GM23338 (cell line): ENCODE data around the gene PGLYRP1. TPM values are rescaled to one million over a fixed set of nuclear protein-coding genes. Genes with fewer than 3 reads are reported as not detected.

Experiments used
- ATAC-seq: fragments of 200-7000 bp; cut with Tn5 transposase; 3 replicates; pipeline ENCODE4 v1.9.1; 2020
- DNase-seq: peaks from one replicate; pipeline ENCODE4 v3.0.0-alpha.2; 2015; ENCODE audit warnings: low spot score
- H2AFZ ChIP-seq: fragments of 200-600 bp; sonication (generic); 2 replicates; pipeline ENCODE4 v1.8.0; 2016; ENCODE audit warnings: antibody characterized with exemption, mild to moderate bottlenecking, moderate library complexity
- H3F3A ChIP-seq: fragments of 200-600 bp; sonication (generic); replicated peaks from 2 replicates; pipeline ENCODE4 v1.8.0; 2017; ENCODE audit warnings: antibody characterized with exemption, mixed run types, low read depth
- H3K27ac ChIP-seq: fragments of 200-600 bp; sonication (generic); 2 replicates; pipeline ENCODE4 v1.6.1; 2016; ENCODE audit warnings: low read depth
- H3K27me3 ChIP-seq: fragments of 200-600 bp; sonication (generic); 2 replicates; pipeline ENCODE4 v1.8.0; 2016; ENCODE audit warnings: mild to moderate bottlenecking, mixed run types, moderate library complexity; ENCODE audit not compliant: insufficient read depth
- H3K36me3 ChIP-seq: fragments of 200-600 bp; sonication (generic); 2 replicates; pipeline ENCODE4 v1.8.0; 2016; ENCODE audit warnings: mild to moderate bottlenecking; ENCODE audit not compliant: insufficient read depth
- H3K4me1 ChIP-seq: fragments of 200-600 bp; sonication (generic); 2 replicates; pipeline ENCODE4 v1.8.0; 2016; ENCODE audit warnings: mild to moderate bottlenecking, moderate library complexity; ENCODE audit not compliant: insufficient read depth
- H3K4me2 ChIP-seq: fragments of 200-600 bp; sonication (generic); 2 replicates; pipeline ENCODE4 v1.7.1; 2017; ENCODE audit warnings: mixed run types
- H3K4me3 ChIP-seq: fragments of 200-600 bp; sonication (generic); 2 replicates; pipeline ENCODE4 v1.6.1; 2016; ENCODE audit warnings: mixed run types
- H3K79me2 ChIP-seq: fragments of 200-600 bp; sonication (generic); replicated peaks from 2 replicates; pipeline ENCODE4 v1.8.0; 2017; ENCODE audit warnings: mild to moderate bottlenecking; ENCODE audit not compliant: insufficient read depth
- H3K9me2 ChIP-seq: fragments of 200-600 bp; sonication (generic); 2 replicates; pipeline ENCODE4 v1.8.0; 2017; ENCODE audit not compliant: insufficient read depth
- H4K20me1 ChIP-seq: fragments of 200-600 bp; sonication (generic); replicated peaks from 2 replicates; pipeline ENCODE4 v1.8.0; 2017; ENCODE audit warnings: mild to moderate bottlenecking; ENCODE audit not compliant: insufficient read depth
- H3K27ac Mint-ChIP-seq: 2 replicates; pipeline ENCODE4 v1.8.0; 2020; ENCODE audit warnings: inconsistent platforms, mild to moderate bottlenecking, moderate library complexity, mixed read lengths
- H3K27me3 Mint-ChIP-seq: 3 replicates; pipeline ENCODE4 v1.8.0; 2022; ENCODE audit warnings: low read depth, mild to moderate bottlenecking, moderate library complexity, mixed read lengths, inconsistent platforms; ENCODE audit not compliant: insufficient read depth, poor library complexity
- H3K36me3 Mint-ChIP-seq: 3 replicates; pipeline ENCODE4 v1.8.0; 2021; ENCODE audit warnings: low read depth, mild to moderate bottlenecking, inconsistent platforms, moderate library complexity, mixed read lengths
- H3K4me1 Mint-ChIP-seq: 3 replicates; pipeline ENCODE4 v1.8.0; 2020; ENCODE audit warnings: mild to moderate bottlenecking, inconsistent platforms, mixed read lengths
- H3K4me3 Mint-ChIP-seq: 3 replicates; pipeline ENCODE4 v1.8.0; 2021; ENCODE audit warnings: moderate library complexity, mild to moderate bottlenecking, inconsistent platforms, mixed read lengths
- H3K9me3 Mint-ChIP-seq: 3 replicates; pipeline ENCODE4 v1.8.0; 2020; ENCODE audit warnings: moderate library complexity, mild to moderate bottlenecking, inconsistent platforms, mixed read lengths
- CREB1 ChIP-seq: fragments of 250-450 bp; sonication (Bioruptor Pico); IDR thresholded peaks from 2 replicates; pipeline ENCODE4 v1.5.0; 2020; ENCODE audit warnings: low read depth, mild to moderate bottlenecking, moderate library complexity
- CTCF ChIP-seq, 2 experiments: fragments of 200-600 bp in 1 of 2; sonication (generic) in 1 of 2; conservative IDR thresholded peaks; 2 replicates each; pipeline versions ENCODE4 v1.5.1 to v1.6.1; 2016 to 2017; ENCODE audit warnings: antibody characterized with exemption in 2 of 2, low read depth in 2 of 2, mild to moderate bottlenecking in 2 of 2, moderate library complexity in 1 of 2
- ETS1 ChIP-seq: IDR thresholded peaks from 2 replicates; pipeline ENCODE4 v1.6.1; 2016; ENCODE audit warnings: antibody characterized with exemption
- EZH2 ChIP-seq: fragments of 200-600 bp; sonication (generic); IDR thresholded peaks from one replicate; pipeline ENCODE4 v1.8.0; 2017; ENCODE audit warnings: antibody characterized with exemption, mild to moderate bottlenecking, low read depth; ENCODE audit not compliant: unreplicated experiment
- JUNB ChIP-seq: IDR thresholded peaks from one replicate; pipeline ENCODE4 v1.6.1; 2016; ENCODE audit warnings: antibody characterized with exemption; ENCODE audit not compliant: unreplicated experiment
- NANOG ChIP-seq: IDR thresholded peaks from 2 replicates; pipeline ENCODE4 v1.6.1; 2016; ENCODE audit warnings: antibody characterized with exemption, borderline replicate concordance
- POLR2AphosphoS5 ChIP-seq: IDR thresholded peaks from 2 replicates; pipeline ENCODE4 v1.6.1; 2016; ENCODE audit warnings: antibody characterized with exemption, low read depth
- REST ChIP-seq: IDR thresholded peaks from one replicate; pipeline ENCODE4 v1.6.1; 2018; ENCODE audit warnings: antibody characterized with exemption; ENCODE audit not compliant: unreplicated experiment
- STAT1 ChIP-seq: IDR thresholded peaks from one replicate; pipeline ENCODE4 v1.6.1; 2016; ENCODE audit warnings: antibody characterized with exemption; ENCODE audit not compliant: unreplicated experiment
- ZNF331 ChIP-seq: fragments of 250-450 bp; sonication (Bioruptor Pico); IDR thresholded peaks from 2 replicates; pipeline ENCODE4 v1.5.0; 2020; ENCODE audit warnings: low read depth, mild to moderate bottlenecking, moderate library complexity
- polyA plus RNA-seq: library from polyadenylated mRNA; unstranded; fragments of >200 nt; fragmentation: Nextera tagmentation; extraction: Ambion mirVana; gene quantifications from 2 replicates; pipeline ENCODE4 v1.2.1, GENCODE V29; 2016
- total RNA-seq: library from RNA; depleted of rRNA; stranded (reverse); fragments of >200 nt; shearing (Covaris generic); gene quantifications from 2 replicates; pipeline ENCODE4 v1.2.3, GENCODE V29; 2014

Gene PGLYRP1
- total and polyA plus RNA-seq, 2 experiments from 2014 or later: not detected

- H3K4me3 Mint-ChIP-seq: no peak overlapping the region
- 0 out of 2 replicates have a peak, but pooled peaks cover 3% of the 10 kb centered on the region for H3K27me3 ChIP-seq
Observed at GRCh38 chr19:46068345-46069258, 45.7 kb upstream of the PGLYRP1 start.

More at GRCh38 chr19:46068345-46069258, 45.7 kb upstream of the PGLYRP1 start:
- Histone ChIP-seq H3K4me2 (no peak overlapping the region), H2AFZ (no peak overlapping the region), H4K20me1 (no peaks in the 10 kb centered on the region), H3K4me1 (no peaks in the 10 kb centered on the region), H3K27ac (no peak overlapping the region), H3F3A (no peaks in the 10 kb centered on the region), H3K4me3 (no peak overlapping the region), H3K36me3 (no peaks in the 10 kb centered on the region), H3K79me2 (no peaks in the 10 kb centered on the region), H3K9me2 (no peaks in the 10 kb centered on the region)
- no peak for ATAC-seq
- H3K4me1 Mint-ChIP-seq: no peaks in the 10 kb centered on the region
- H3K27me3 Mint-ChIP-seq: peaks cover 1% of the 10 kb centered on the region
- no peak for DNase-seq
- no peak overlapping the region for H3K27ac Mint-ChIP-seq
- no peaks in the 10 kb centered on the region for H3K36me3 Mint-ChIP-seq
- no peak for TF ChIP-seq NANOG
- no peak for TF ChIP-seq ZNF331
- no peak for TF ChIP-seq ETS1
- TF ChIP-seq CTCF (conservative IDR thresholded peaks at IDR 0.05; ENCODE audit: low read depth in 2 of 2): no peak
- no peak for TF ChIP-seq JUNB
- TF ChIP-seq CREB1: no peak
- no peak for TF ChIP-seq POLR2AphosphoS5
- no peak for TF ChIP-seq REST
- TF ChIP-seq STAT1: no peak
- TF ChIP-seq EZH2: no peak
- H3K9me3 Mint-ChIP-seq: no peaks in the 10 kb centered on the region; the same call in 2 of the 3 replicates
